A673 (cell line): ENCODE measurements around the gene CLTB. TPM values are rescaled to one million over a fixed set of nuclear protein-coding genes. Genes with fewer than 3 reads are reported as not detected.

Experiments used
- Bru-seq: library from RNA; stranded (reverse); fragments of 400-500 nt; gene quantifications from one replicate; lab custom pipeline; 2021; lab: Mats Ljungman, UMichigan
- BruChase-seq, 2 experiments: library from RNA; stranded (reverse); fragments of 400-500 nt; gene quantifications; one replicate each; lab custom pipeline; 2021; lab: Mats Ljungman, UMichigan
- BruUV-seq: library from RNA; stranded (reverse); fragments of 400-500 nt; replicated peaks from 2 replicates; lab custom pipeline; 2021; lab: Mats Ljungman, UMichigan
- CTCF ChIA-PET: fragments of 300-600 bp; sonication (Branson Sonifier 250); formaldehyde crosslinking; loops from one replicate; lab custom pipeline; 2022; ENCODE audit warnings: antibody characterized with exemption; lab: Charles Lee
- POLR2A ChIA-PET: fragments of 300-600 bp; sonication (Branson Sonifier 250); formaldehyde crosslinking; loops from one replicate; lab custom pipeline; 2022; ENCODE audit warnings: antibody characterized with exemption; ENCODE audit not compliant: low non-redundant PET; lab: Charles Lee
- DNase-seq: peaks from one replicate; pipeline ENCODE4 v3.0.0-alpha.2; 2015; ENCODE audit warnings: low spot score
- H3K27ac ChIP-seq: fragments of 200-600 bp; sonication (generic); 2 replicates; pipeline ENCODE4 v1.5.1; 2016; ENCODE audit warnings: mixed run types, low read depth, mild to moderate bottlenecking, mixed read lengths, antibody characterized with exemption, low read length; ENCODE audit not compliant: poor library complexity, severe bottlenecking
- H3K27me3 ChIP-seq: fragments of 200-600 bp; sonication (generic); replicated peaks from 2 replicates; pipeline ENCODE4 v1.6.1; 2017; ENCODE audit warnings: mixed run types, low read depth, mild to moderate bottlenecking, mixed read lengths, antibody characterized with exemption, low read length; ENCODE audit not compliant: insufficient read depth, poor library complexity
- H3K36me3 ChIP-seq: fragments of 200-600 bp; sonication (generic); 2 replicates; pipeline ENCODE4 v1.6.1; 2016; ENCODE audit warnings: mixed run types, mild to moderate bottlenecking, mixed read lengths, antibody characterized with exemption, low read length; ENCODE audit not compliant: insufficient read depth, poor library complexity, severe bottlenecking
- H3K4me1 ChIP-seq: fragments of 200-600 bp; sonication (generic); 2 replicates; pipeline ENCODE4 v1.6.1; 2017; ENCODE audit warnings: mixed run types, mild to moderate bottlenecking, mixed read lengths, antibody characterized with exemption, low read length; ENCODE audit not compliant: insufficient read depth, poor library complexity, severe bottlenecking
- H3K4me3 ChIP-seq: fragments of 200-600 bp; sonication (generic); 2 replicates; pipeline ENCODE4 v1.5.1; 2016; ENCODE audit warnings: low read depth, mixed run types, mild to moderate bottlenecking, mixed read lengths, low read length; ENCODE audit not compliant: poor library complexity, severe bottlenecking
- H3K9me3 ChIP-seq: fragments of 200-600 bp; sonication (generic); 2 replicates; pipeline ENCODE4 v1.6.1; 2016; ENCODE audit warnings: mixed run types, low read depth, mild to moderate bottlenecking, mixed read lengths, antibody characterized with exemption, low read length; ENCODE audit not compliant: poor library complexity, severe bottlenecking
- EZH2 ChIP-seq: fragments of 200-600 bp; sonication (generic); IDR thresholded peaks from 2 replicates; pipeline ENCODE4 v1.6.1; 2017; ENCODE audit warnings: borderline replicate concordance, low read depth, mild to moderate bottlenecking, mixed read lengths, antibody characterized with exemption, low read length; ENCODE audit not compliant: poor library complexity, severe bottlenecking
- intact Hi-C: fragments of 100-400 bp; cut with micrococcal nuclease; formaldehyde crosslinking; loops from one replicate; pipeline ENCODE4 v1.10.0; 2022; ENCODE audit not compliant: unreplicated experiment
- long read RNA-seq: library from polyadenylated mRNA; stranded (forward); transcript quantifications from one replicate; pipeline ENCODE4 v2.0.0, GENCODE V29; 2022
- total RNA-seq: library from RNA; stranded (reverse); gene quantifications from 2 replicates; pipeline ENCODE4 v1.2.3, GENCODE V29; 2021
- TF ChIP-seq, protein P1 (sequence below): fragments of 300-800, 200-600 bp; sonication (generic); conservative IDR thresholded peaks from 2 replicates; pipeline ENCODE4 v1.5.1; 2017; ENCODE audit warnings: low read depth, mild to moderate bottlenecking, antibody characterized with exemption, low read length, moderate library complexity, mixed read lengths

The CLTB gene, protein sequence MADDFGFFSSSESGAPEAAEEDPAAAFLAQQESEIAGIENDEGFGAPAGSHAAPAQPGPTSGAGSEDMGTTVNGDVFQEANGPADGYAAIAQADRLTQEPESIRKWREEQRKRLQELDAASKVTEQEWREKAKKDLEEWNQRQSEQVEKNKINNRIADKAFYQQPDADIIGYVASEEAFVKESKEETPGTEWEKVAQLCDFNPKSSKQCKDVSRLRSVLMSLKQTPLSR
- total RNA-seq (48.9 and 61.8 TPM in 2 replicates), Bru-seq, nascent RNA (percentile 54 among the genes with signal in this experiment), BruChase-seq, experiment 1, labeled RNA remaining after a 2-hour chase (percentile 53 among the genes with signal in this experiment), BruChase-seq, experiment 2, labeled RNA remaining after a 6-hour chase (percentile 62 among the genes with signal in this experiment)
- long read RNA-seq, transcript CLTB-202 (5 exons, 1,161 nt), result major isoform, 90 of 97 reads
- long read RNA-seq, partial matches to known transcripts, result 7 of 97 reads
- long read RNA-seq, other reads (novel, unspliced or antisense), result 0 of 97 reads

DNA sequence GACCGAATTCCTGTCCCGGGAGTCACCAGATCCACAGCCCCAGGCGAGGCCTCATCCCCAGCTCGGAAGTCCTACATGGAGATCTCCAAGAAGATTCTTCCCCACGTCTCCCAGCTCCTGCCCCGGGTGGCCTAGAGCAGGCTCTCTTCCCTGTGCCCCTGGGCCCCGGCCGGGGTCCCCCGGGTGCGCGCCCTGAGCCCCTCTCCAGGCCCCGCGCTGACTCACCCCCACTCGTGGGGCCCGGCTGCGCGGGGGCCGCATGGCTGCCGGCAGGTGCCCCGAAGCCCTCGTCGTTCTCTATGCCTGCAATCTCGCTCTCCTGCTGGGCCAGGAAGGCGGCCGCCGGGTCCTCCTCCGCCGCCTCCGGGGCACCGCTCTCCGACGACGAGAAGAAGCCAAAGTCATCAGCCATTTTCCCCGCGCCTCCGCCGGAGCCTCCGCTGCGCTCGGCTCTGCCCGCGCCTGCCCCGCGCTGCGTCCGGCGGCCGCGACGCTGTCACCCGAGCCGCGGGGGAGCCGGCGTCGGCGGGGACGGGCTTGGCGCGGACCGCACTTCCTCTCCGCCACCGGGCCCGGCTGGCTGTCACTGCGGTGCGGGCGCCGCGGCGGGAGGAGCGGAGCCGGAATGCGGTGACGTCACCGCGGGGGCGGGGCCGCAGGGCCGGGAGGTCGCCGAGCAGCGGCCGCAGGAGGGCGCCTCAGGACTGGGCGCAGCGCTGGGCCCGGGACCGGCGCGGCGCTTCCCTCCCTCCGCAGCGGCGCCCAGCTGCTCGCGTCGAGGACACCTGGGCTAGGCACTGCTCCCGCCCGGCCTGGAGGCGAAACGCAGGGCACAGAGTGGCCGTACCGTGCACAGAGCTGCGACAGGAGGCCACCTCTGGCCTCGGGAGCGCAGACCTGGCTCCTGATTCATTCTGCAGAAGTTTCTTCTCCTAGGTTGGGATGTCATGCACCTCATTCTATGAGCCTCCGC lies at the start of gene CLTB:
Gene CLTB (minus strand): TSS at position 588 of the 973 bp plus-strand sequence. CDS start 176 bp downstream, at position 412.
- Histone ChIP-seq H3K36me3 (no peaks in the 10 kb centered on the region), H3K27me3 (no peaks in the 10 kb centered on the region), H3K4me3 (peak within 1 kb of the TSS; percentile 82), H3K4me1 (peaks cover 6% of the 10 kb centered on the region), H3K9me3 (no peaks in the 10 kb centered on the region), H3K27ac (peak within 1 kb of the TSS; percentile 73)
- ChIA-PET CTCF (interaction anchor here (0.6 to 0.8 kb wide), 2 partner anchors 32 to 86 kb away, joined by 3 to 5 read pairs; no protein-coding TSS in a partner anchor), POLR2A (no interaction called here)
- no TSS peak for BruUV-seq
- TF ChIP-seq EZH2, result no peak
- TF ChIP-seq, protein P1, sequence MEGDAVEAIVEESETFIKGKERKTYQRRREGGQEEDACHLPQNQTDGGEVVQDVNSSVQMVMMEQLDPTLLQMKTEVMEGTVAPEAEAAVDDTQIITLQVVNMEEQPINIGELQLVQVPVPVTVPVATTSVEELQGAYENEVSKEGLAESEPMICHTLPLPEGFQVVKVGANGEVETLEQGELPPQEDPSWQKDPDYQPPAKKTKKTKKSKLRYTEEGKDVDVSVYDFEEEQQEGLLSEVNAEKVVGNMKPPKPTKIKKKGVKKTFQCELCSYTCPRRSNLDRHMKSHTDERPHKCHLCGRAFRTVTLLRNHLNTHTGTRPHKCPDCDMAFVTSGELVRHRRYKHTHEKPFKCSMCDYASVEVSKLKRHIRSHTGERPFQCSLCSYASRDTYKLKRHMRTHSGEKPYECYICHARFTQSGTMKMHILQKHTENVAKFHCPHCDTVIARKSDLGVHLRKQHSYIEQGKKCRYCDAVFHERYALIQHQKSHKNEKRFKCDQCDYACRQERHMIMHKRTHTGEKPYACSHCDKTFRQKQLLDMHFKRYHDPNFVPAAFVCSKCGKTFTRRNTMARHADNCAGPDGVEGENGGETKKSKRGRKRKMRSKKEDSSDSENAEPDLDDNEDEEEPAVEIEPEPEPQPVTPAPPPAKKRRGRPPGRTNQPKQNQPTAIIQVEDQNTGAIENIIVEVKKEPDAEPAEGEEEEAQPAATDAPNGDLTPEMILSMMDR, result peak; percentile 32; the same call in 1 of the 2 replicates
- intact Hi-C loops, result loop anchor here (5.0 kb wide), 2 partner anchors 156 to 201 kb away; no protein-coding TSS in a partner anchor
- DNase-seq, result peak; percentile 77

DNA sequence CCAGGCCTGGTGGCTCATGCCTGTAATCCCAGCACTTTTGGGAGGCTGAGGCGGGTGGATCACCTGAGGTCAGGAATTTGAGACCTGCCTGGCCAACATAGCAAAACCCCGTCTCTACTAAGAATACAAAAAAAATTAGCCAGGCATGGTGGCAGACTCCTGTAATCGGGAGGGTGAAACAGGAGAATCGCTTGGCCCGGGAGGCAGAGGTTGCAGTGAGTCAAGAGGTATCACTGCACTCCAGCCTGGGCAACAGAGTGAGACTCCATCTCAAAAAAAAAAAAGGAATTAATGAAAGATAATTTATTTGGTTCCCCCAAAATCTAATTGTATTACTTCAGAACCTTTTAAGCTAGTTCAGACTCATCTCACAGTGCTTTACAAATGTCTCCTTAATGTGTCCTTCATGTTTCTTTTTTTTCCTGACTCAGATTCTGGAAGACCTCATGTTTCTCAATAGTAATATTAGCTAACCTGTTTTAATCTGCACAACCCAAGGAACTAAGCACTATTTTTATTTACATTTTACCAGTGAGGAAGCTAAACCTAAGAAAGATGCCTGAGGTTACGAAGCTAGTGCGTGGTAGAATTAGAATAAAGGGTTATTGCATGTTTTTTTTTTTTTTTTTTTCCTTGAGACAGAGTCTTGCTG lies 46.9 kb upstream of the CLTB start:
- POLR2A ChIA-PET, result interaction anchor here (0.6 kb wide), 1 partner anchor 298 kb away, joined by 7 read pairs; no protein-coding TSS in a partner anchor
- CTCF ChIA-PET, result no interaction called here
- no peaks in the 10 kb centered on the region for H3K9me3 ChIP-seq
- BruUV-seq, result no TSS peak
- H3K27me3 ChIP-seq, result no peaks in the 10 kb centered on the region
- intact Hi-C loops, result no loop called here
- TF ChIP-seq, protein P1, result no peak
- TF ChIP-seq EZH2, result no peak
- no peaks in the 10 kb centered on the region for H3K4me1 ChIP-seq
- no peak overlapping the region for H3K4me3 ChIP-seq
- no peaks in the 10 kb centered on the region for H3K36me3 ChIP-seq
- H3K27ac ChIP-seq, result no peak overlapping the region
- DNase-seq, result no peak

DNA sequence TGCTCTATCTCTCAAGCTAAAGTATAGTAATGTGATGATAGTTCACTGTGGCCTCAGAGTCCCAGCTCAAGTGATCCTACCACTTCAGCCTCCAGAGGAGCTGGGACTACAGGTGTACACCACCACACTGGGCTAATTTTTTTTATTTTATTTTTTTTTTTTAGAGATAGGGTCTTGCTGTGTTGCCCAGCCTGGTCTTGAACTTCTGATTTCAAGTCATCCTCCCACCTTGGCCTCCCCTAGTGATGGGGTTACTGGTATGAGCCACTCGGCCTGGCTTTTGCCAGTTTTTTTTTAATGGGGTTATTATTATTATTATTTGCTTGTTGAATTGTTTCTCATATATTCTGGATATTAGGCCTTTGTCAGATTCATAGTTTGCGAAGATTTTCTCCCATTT lies 45.0 kb upstream of the CLTB start:
- BruUV-seq, result no TSS peak
- intact Hi-C loops, result no loop called here
- no peaks in the 10 kb centered on the region for H3K9me3 ChIP-seq
- DNase-seq, result no peak
- H3K27ac ChIP-seq, result no peak overlapping the region
- POLR2A ChIA-PET, result no interaction called here
- TF ChIP-seq, protein P1, result no peak
- no peak for TF ChIP-seq EZH2
- no peaks in the 10 kb centered on the region for H3K27me3 ChIP-seq
- H3K4me3 ChIP-seq, result no peak overlapping the region
- H3K4me1 ChIP-seq, result no peaks in the 10 kb centered on the region
- H3K36me3 ChIP-seq, result no peaks in the 10 kb centered on the region
- CTCF ChIA-PET, result no interaction called here
